Immature natural killer cell (primary cell): ENCODE results near the gene SCUBE2. TPM values are rescaled to one million over a fixed set of nuclear protein-coding genes. Genes with fewer than 3 reads are reported as not detected.
"Not testable (repeated sequence)": the region's sequence is repeated elsewhere in the genome, so short reads cannot be mapped to it uniquely, and the experiment has no call there.

Source experiments
- DNase-seq, 3 donors: peaks; one replicate each; pipeline ENCODE4 v3.0.0; 2022; ENCODE audit warnings: mixed read lengths in 1 of 3
- H3K27ac Mint-ChIP-seq, 6 donors: one replicate each; pipeline ENCODE4 v1.8.0; 2020; ENCODE audit warnings: mixed read lengths in 6 of 6, mild to moderate bottlenecking in 5 of 6, inconsistent platforms in 4 of 6, moderate library complexity in 3 of 6
- H3K27me3 Mint-ChIP-seq, 3 donors: one replicate each; pipeline ENCODE4 v1.8.0; 2020 to 2021; ENCODE audit warnings: low read depth in 3 of 3, mild to moderate bottlenecking in 3 of 3, mixed read lengths in 3 of 3, moderate library complexity in 3 of 3, inconsistent platforms in 1 of 3
- H3K36me3 Mint-ChIP-seq, 3 donors: one replicate each; pipeline ENCODE4 v1.8.0; 2020; ENCODE audit warnings: mixed read lengths in 3 of 3, inconsistent platforms in 2 of 3, mild to moderate bottlenecking in 2 of 3
- H3K4me1 Mint-ChIP-seq, 2 donors: one replicate each; pipeline ENCODE4 v1.8.0; 2020; ENCODE audit warnings: inconsistent platforms in 2 of 2, mild to moderate bottlenecking in 2 of 2, mixed read lengths in 2 of 2, moderate library complexity in 1 of 2
- H3K4me3 Mint-ChIP-seq, 5 donors: one replicate each; pipeline ENCODE4 v1.8.0; 2020; ENCODE audit warnings: mild to moderate bottlenecking in 5 of 5, mixed read lengths in 5 of 5, inconsistent platforms in 3 of 5, moderate library complexity in 3 of 5
- H3K9me3 Mint-ChIP-seq, 6 donors: one replicate each; pipeline ENCODE4 v1.8.0; 2020; ENCODE audit warnings: mild to moderate bottlenecking in 6 of 6, mixed read lengths in 6 of 6, inconsistent platforms in 4 of 6, moderate library complexity in 3 of 6
- polyA plus RNA-seq, 3 donors: library from polyadenylated mRNA; unstranded; fragments of 300-500 nt; fragmentation: Illumina TruSeq; gene quantifications; one replicate each; pipeline ENCODE4 v1.2.3, GENCODE V29; 2021

SCUBE2 gene
- polyA plus RNA-seq, 3 donors from 2014 or later = not detected

DNA sequence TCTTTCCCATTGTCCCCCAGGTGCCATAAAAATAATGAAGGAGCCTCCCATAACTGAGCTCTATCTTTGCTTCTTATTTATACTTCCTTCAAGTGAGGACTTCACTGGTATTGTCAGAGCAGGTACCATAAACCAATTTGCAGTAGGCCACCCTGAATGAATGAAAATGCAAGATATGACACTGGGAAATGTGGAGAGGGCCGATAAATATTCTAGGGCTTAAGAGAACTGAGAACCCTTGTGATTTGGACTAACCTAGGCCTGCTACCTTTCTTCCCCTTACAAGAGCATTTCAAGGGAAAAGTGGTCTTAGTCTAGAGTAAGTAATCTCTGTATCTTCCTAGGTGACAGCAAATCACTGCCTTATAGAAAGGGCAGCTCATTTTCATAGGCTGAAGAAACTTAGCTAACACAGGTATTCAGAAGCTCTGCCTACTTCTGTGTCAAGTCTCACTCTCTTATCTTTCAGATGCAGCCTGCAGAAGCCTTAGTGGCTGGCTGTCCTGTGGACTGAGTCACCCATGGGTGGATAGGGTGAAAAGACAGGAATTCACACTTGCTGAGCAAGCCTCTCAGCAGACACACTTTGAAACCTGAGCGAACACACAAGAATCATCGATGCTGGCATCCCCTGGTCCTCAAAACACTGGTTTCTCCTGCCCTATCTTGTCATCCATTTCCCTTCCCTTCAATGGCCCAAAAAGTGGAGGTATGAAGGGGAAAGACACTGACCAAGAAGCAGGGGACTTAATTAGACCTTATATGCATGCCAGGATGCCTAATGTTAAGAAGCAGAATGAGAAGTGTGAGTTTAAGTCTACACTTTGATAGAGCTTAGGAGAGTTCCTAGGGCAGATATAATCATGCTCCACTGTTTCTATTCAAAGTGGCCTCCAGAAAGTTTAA lies 102.8 kb downstream of the SCUBE2 start:
- H3K27me3 Mint-ChIP-seq = peaks cover 0 to 5% (median 2%) of the 10 kb centered on the region in 3 donors
- no peaks in the 10 kb centered on the region for H3K4me1 Mint-ChIP-seq
- no peaks in the 10 kb centered on the region for H3K36me3 Mint-ChIP-seq
- no peak overlapping the region for H3K27ac Mint-ChIP-seq
- no peaks in the 10 kb centered on the region for H3K9me3 Mint-ChIP-seq
- DNase-seq = no peak
- H3K4me3 Mint-ChIP-seq = no peak overlapping the region

- H3K36me3 Mint-ChIP-seq = no peaks in the 10 kb centered on the region
- H3K27me3 Mint-ChIP-seq = peaks cover 0 to 5% (median 2%) of the 10 kb centered on the region in 3 donors
- no peak overlapping the region for H3K4me3 Mint-ChIP-seq
- no peaks in the 10 kb centered on the region for H3K4me1 Mint-ChIP-seq
- H3K9me3 Mint-ChIP-seq = no peaks in the 10 kb centered on the region
- no peak overlapping the region for H3K27ac Mint-ChIP-seq
- DNase-seq = no peak
These were observed 104.0 kb downstream of the SCUBE2 start for GRCh38 chr11:8987446-8987845.

GRCh38 chr11:8986772-8987171 lies 104.6 kb downstream of the SCUBE2 start:
- H3K4me1 Mint-ChIP-seq, H3K36me3 Mint-ChIP-seq, H3K9me3 Mint-ChIP-seq, H3K27me3 Mint-ChIP-seq, H3K27ac Mint-ChIP-seq, DNase-seq, H3K4me3 Mint-ChIP-seq: not testable (repeated sequence)

DNA sequence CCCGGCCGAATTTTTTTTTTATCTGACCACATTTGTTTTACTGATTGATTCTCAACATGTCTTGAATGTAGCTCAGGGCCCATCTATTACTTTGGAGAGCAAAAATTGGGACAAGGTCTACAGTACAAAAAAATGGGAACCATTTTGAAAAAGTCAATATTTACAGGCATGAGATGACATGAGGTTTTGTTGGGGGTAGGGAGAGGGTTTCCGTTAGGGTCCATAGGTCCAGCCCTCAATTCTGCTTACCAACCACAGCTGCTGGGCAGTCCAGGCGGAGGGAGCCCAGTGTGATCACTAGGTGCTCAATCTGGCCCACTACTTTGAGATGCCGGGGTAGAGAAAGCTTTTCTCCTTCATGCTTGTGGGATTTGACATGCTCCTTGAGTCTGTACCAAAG lies 105.9 kb downstream of the SCUBE2 start:
- DNase-seq = no peak
- no peak overlapping the region for H3K27ac Mint-ChIP-seq
- H3K9me3 Mint-ChIP-seq = no peaks in the 10 kb centered on the region
- no peaks in the 10 kb centered on the region for H3K36me3 Mint-ChIP-seq
- H3K4me1 Mint-ChIP-seq = no peaks in the 10 kb centered on the region
- H3K4me3 Mint-ChIP-seq = no peak overlapping the region
- peaks cover 0 to 5% (median 2%) of the 10 kb centered on the region in 3 donors for H3K27me3 Mint-ChIP-seq

GRCh38 chr11:8983552-8983951 lies 107.8 kb downstream of the SCUBE2 start:
- DNase-seq = no peak
- Mint-ChIP-seq H3K9me3 (no peaks in the 10 kb centered on the region), H3K4me3 (no peak overlapping the region), H3K4me1 (no peaks in the 10 kb centered on the region), H3K27me3 (peaks cover 0 to 3% (median 0%) of the 10 kb centered on the region in 3 donors), H3K27ac (no peak overlapping the region), H3K36me3 (no peaks in the 10 kb centered on the region)

- Mint-ChIP-seq H3K4me1 (no peaks in the 10 kb centered on the region), H3K9me3 (no peaks in the 10 kb centered on the region), H3K27me3 (no peaks in the 10 kb centered on the region), H3K4me3 (no peak overlapping the region), H3K27ac (no peak overlapping the region), H3K36me3 (no peaks in the 10 kb centered on the region)
- no peak for DNase-seq
These were observed 110.9 kb downstream of the SCUBE2 start for GRCh38 chr11:8980485-8980884.

DNA sequence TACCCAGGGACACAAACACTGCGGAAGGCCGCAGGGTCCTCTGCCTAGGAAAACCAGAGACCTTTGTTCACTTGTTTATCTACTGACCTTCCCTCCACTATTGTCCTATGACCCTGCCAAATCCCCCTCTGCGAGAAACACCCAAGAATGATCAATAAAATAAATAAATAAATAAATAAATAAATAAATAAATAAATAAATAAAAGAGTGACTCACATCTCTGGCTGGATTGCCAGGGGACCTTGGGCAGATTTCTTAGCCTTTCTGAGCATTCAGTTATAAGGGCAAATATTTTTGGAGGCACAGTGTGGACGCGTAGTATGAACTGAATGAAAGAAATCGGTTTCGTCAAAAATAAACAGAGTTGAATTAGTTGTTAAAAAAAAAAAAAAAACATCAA lies 112.0 kb downstream of the SCUBE2 start:
- H3K27ac Mint-ChIP-seq, H3K4me1 Mint-ChIP-seq, H3K36me3 Mint-ChIP-seq, H3K27me3 Mint-ChIP-seq, H3K4me3 Mint-ChIP-seq, H3K9me3 Mint-ChIP-seq, DNase-seq: not testable (repeated sequence)

DNA sequence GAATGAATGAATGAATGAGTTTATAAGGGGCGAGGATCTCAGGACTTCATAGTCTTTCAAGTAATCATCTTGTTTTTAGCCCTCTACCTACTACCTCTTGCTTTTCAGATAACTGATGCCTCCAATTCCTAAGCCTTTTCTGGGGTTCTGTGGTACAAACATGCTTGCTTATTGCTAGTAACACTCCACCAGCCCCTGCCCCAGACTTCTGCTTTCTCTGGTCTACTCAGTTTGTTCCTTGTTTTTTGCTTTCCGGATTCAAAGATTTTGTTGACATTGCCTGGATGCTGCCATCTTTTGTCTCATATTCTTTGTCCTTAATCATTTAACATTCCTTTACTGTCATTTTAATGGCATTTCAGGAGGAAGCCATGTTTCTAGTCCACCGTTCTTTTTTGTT lies 118.3 kb downstream of the SCUBE2 start:
- H3K9me3 Mint-ChIP-seq = no peaks in the 10 kb centered on the region
- no peak overlapping the region for H3K4me3 Mint-ChIP-seq
- H3K27me3 Mint-ChIP-seq = no peaks in the 10 kb centered on the region
- DNase-seq = no peak
- H3K4me1 Mint-ChIP-seq = no peaks in the 10 kb centered on the region
- H3K36me3 Mint-ChIP-seq = peaks cover 0 to 5% (median 3%) of the 10 kb centered on the region in 3 donors
- H3K27ac Mint-ChIP-seq = no peak overlapping the region

- no peak overlapping the region for H3K27ac Mint-ChIP-seq
- no peak for DNase-seq
- H3K4me1 Mint-ChIP-seq = no peaks in the 10 kb centered on the region
- peaks cover 0 to 5% (median 3%) of the 10 kb centered on the region in 3 donors for H3K36me3 Mint-ChIP-seq
- no peak overlapping the region for H3K4me3 Mint-ChIP-seq
- H3K27me3 Mint-ChIP-seq = no peaks in the 10 kb centered on the region
- H3K9me3 Mint-ChIP-seq = no peaks in the 10 kb centered on the region
These were observed 119.5 kb downstream of the SCUBE2 start for GRCh38 chr11:8971924-8972316.

DNA sequence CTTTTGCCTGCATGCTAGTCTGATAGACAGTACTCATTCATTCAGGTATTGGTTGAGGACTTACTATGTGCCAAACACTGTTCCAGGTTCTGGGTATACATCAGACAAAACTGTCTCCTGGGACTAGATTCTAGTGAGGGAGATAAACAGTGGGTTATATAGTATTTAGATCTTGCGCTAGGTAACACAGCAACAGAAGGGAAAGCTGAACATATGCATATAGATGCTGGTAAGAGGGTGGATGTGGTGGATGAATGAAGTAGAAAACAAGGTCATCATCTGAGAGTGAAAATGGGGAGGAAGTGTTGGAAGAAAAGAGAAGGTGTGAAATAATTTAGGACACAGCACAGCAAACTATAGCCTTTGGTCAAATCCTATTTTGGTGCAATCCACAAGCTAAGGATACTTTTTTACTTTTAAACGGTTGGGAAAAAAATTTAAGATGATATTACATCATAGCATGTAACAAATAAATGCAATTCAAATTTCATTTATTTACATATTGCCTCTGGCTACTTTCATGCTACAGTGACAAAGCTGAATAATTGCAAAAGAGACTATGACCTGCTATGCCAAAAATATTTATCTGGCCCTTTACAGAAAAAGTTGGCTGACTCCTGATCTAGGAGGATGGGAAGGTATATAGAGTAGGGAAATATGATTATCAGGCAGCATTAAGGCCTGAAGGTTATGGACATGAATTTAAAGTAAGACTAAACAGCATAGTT lies 120.0 kb downstream of the SCUBE2 start:
- Mint-ChIP-seq H3K9me3 (no peaks in the 10 kb centered on the region), H3K4me1 (no peaks in the 10 kb centered on the region), H3K27me3 (no peaks in the 10 kb centered on the region), H3K4me3 (no peak overlapping the region), H3K36me3 (peaks cover 0 to 5% (median 3%) of the 10 kb centered on the region in 3 donors), H3K27ac (no peak overlapping the region)
- no peak for DNase-seq

Other genes starting within 250 kb of the SCUBE2 start
- 10 to 100 TPM in 1 of 3 donors, 1 to 10 TPM in 2; 5.4 to 20.7 (median 7.3) TPM for gene AKIP1, start 180.4 kb downstream of the SCUBE2 start, polyA plus RNA-seq
- not detected for gene C11orf16, start 158.7 kb downstream of the SCUBE2 start, polyA plus RNA-seq
- not detected for gene ASCL3, start 148.6 kb downstream of the SCUBE2 start, polyA plus RNA-seq
- gene TMEM9B, start 127.2 kb downstream of the SCUBE2 start, polyA plus RNA-seq = 100 to 1,000 TPM; 132 to 186 (median 141) TPM
- 1 to 10 TPM in 1 of 3 donors, under 1 TPM in 1, not detected in 1; 0.19 to 1.1 TPM for gene NRIP3, start 87.6 kb downstream of the SCUBE2 start, polyA plus RNA-seq
- gene DENND5A, start 173.8 kb upstream of the SCUBE2 start, polyA plus RNA-seq = 1 to 10 TPM; 3.0 to 6.3 (median 5.1) TPM
- 10 to 100 TPM in 1 of 3 donors, 1 to 10 TPM in 2; 5.4 to 10.6 (median 9.1) TPM for gene TMEM41B, start 223.0 kb upstream of the SCUBE2 start, polyA plus RNA-seq